Endothelial cell of umbilical vein (primary cell): ENCODE results near the gene NCAN. TPM values are rescaled to one million over a fixed set of nuclear protein-coding genes. Genes with fewer than 3 reads are reported as not detected.

ENCODE experiments used
- BruUV-seq: library from RNA; stranded (reverse); fragments of 400-500 nt; replicated peaks from 2 replicates; lab custom pipeline; 2021; lab: Mats Ljungman, UMichigan
- CTCF ChIA-PET: fragments of 300-600, 350-600 bp; sonication (Branson Sonifier 250); formaldehyde crosslinking; loops from one replicate; lab custom pipeline; 2021; ENCODE audit warnings: antibody characterized with exemption, inconsistent platforms; lab: Charles Lee
- POLR2A ChIA-PET: fragments of 300-600, 350-600 bp; sonication (Branson Sonifier 250); formaldehyde crosslinking; loops from one replicate; lab custom pipeline; 2021; ENCODE audit warnings: antibody characterized with exemption, inconsistent platforms; lab: Charles Lee
- DNase-seq: peaks from one replicate; pipeline ENCODE4 v3.0.0-alpha.2; 2011; ENCODE audit warnings: low read depth, low spot score
- FAIRE-seq: peaks from 2 replicates; lab custom pipeline; 2011; peaks lifted over from hg19 to GRCh38; lab: Jason Lieb, UNC
- H2AFZ ChIP-seq: 2 replicates; pipeline ENCODE4 v1.6.0; 2012; ENCODE audit warnings: low read depth, low read length, control low read depth, inconsistent platforms
- H3K27ac ChIP-seq: 2 replicates; pipeline ENCODE4 v1.5.1; 2011; ENCODE audit warnings: low read depth, mild to moderate bottlenecking, control low read depth, low read length, moderate library complexity; ENCODE audit not compliant: insufficient read depth
- H3K27me3 ChIP-seq, 2 experiments: 2 replicates each; pipeline versions ENCODE4 v1.6.0 to v1.6.1; 2011; ENCODE audit warnings: low read length in 2 of 2, mixed read lengths in 1 of 2; ENCODE audit not compliant: control insufficient read depth in 2 of 2, insufficient read depth in 2 of 2
- H3K36me3 ChIP-seq, 2 experiments: 2 replicates in 1 of 2; 3 replicates in 1 of 2; pipeline ENCODE4 v1.5.1; 2011; ENCODE audit warnings: low read length in 2 of 2, mild to moderate bottlenecking in 1 of 2, moderate library complexity in 1 of 2; ENCODE audit not compliant: control insufficient read depth in 2 of 2, insufficient read depth in 2 of 2; ENCODE audit errors: extremely low read depth in 1 of 2
- H3K4me1 ChIP-seq: 3 replicates; pipeline ENCODE4 v1.5.1; 2011; ENCODE audit warnings: mild to moderate bottlenecking, low read length; ENCODE audit not compliant: control insufficient read depth, insufficient read depth; ENCODE audit errors: extremely low read depth
- H3K4me2 ChIP-seq: 2 replicates; pipeline ENCODE4 v1.6.1; 2011; ENCODE audit warnings: low read length, control low read depth, mixed read lengths; ENCODE audit not compliant: insufficient read depth
- H3K4me3 ChIP-seq, 3 experiments: fragments of 200-600 bp in 1 of 3; sonication (generic), shearing (Covaris generic) in 1 of 3; replicated peaks in 1 of 3; 2 replicates each; pipeline ENCODE4 v1.5.1; 2011 to 2016; ENCODE audit warnings: control low read depth in 3 of 3, low read length in 3 of 3, mild to moderate bottlenecking in 2 of 3, inconsistent platforms in 1 of 3, low read depth in 1 of 3, moderate library complexity in 1 of 3; ENCODE audit not compliant: insufficient read depth in 1 of 3
- H3K79me2 ChIP-seq: 2 replicates; pipeline ENCODE4 v1.6.0; 2012; ENCODE audit warnings: low read length, inconsistent platforms; ENCODE audit not compliant: control insufficient read depth, insufficient read depth
- H3K9ac ChIP-seq: replicated peaks from 2 replicates; pipeline ENCODE3; 2011; ENCODE audit warnings: low read length, control low read depth; ENCODE audit not compliant: insufficient read depth; ENCODE audit errors: extremely low read depth
- H3K9me1 ChIP-seq: replicated peaks from 3 replicates; pipeline ENCODE4 v1.6.0; 2011; ENCODE audit warnings: mild to moderate bottlenecking, low read length; ENCODE audit not compliant: control insufficient read depth, insufficient read depth; ENCODE audit errors: extremely low read depth
- H3K9me3 ChIP-seq: replicated peaks from 2 replicates; pipeline ENCODE4 v1.5.1; 2012; ENCODE audit warnings: low read length, inconsistent platforms; ENCODE audit not compliant: control insufficient read depth, insufficient read depth
- H4K20me1 ChIP-seq: replicated peaks from 2 replicates; pipeline ENCODE3; 2011; ENCODE audit warnings: mild to moderate bottlenecking, low read length; ENCODE audit not compliant: control insufficient read depth, insufficient read depth; ENCODE audit errors: extremely low read depth
- EZH2 ChIP-seq: IDR thresholded peaks from 2 replicates; pipeline ENCODE4 v1.6.1; 2012; ENCODE audit warnings: borderline replicate concordance, low read depth, mild to moderate bottlenecking, moderate library complexity, low read length, inconsistent platforms; ENCODE audit not compliant: severe bottlenecking
- FOS ChIP-seq: IDR thresholded peaks from 2 replicates; pipeline ENCODE4 v1.6.1; 2011; ENCODE audit warnings: mild to moderate bottlenecking, low read length, moderate library complexity, borderline replicate concordance; ENCODE audit not compliant: insufficient read depth
- GATA2 ChIP-seq: IDR thresholded peaks from 2 replicates; pipeline ENCODE4 v1.7.0; 2011; ENCODE audit warnings: low read depth, mild to moderate bottlenecking, moderate library complexity, mixed read lengths, low read length; ENCODE audit not compliant: insufficient read length, insufficient read depth
- JUN ChIP-seq: IDR thresholded peaks from 2 replicates; pipeline ENCODE4 v1.6.1; 2011; ENCODE audit warnings: borderline replicate concordance, low read depth; ENCODE audit not compliant: insufficient read length, insufficient read depth
- MAX ChIP-seq: IDR thresholded peaks from 2 replicates; pipeline ENCODE4 v1.6.1; 2011; ENCODE audit not compliant: insufficient read depth, insufficient read length
- MYC ChIP-seq: IDR thresholded peaks from one replicate; pipeline ENCODE4 v1.6.1; 2011; ENCODE audit warnings: mild to moderate bottlenecking, low read depth, low read length
- POLR2A ChIP-seq: IDR thresholded peaks from 2 replicates; pipeline ENCODE4 v1.6.1; 2012; ENCODE audit warnings: low read depth, mild to moderate bottlenecking, control low read depth, low read length
- POLR2AphosphoS5 ChIP-seq: IDR thresholded peaks from 2 replicates; pipeline ENCODE4 v1.6.1; 2012; ENCODE audit warnings: low read depth, mild to moderate bottlenecking, control low read depth, low read length, moderate library complexity; ENCODE audit not compliant: insufficient read depth
- dilution Hi-C: fragments of 300-500 bp; cut with MboI; formaldehyde crosslinking; loops from one replicate; pipeline ENCODE4 v1.15.0; 2019; ENCODE audit warnings: low sequenced_read_pairs; ENCODE audit not compliant: extremely low pct_ligation_motif_present
- intact Hi-C: fragments of 100-400 bp; cut with micrococcal nuclease; formaldehyde crosslinking; loops from one replicate; pipeline ENCODE4 v1.10.0; 2022
- polyA plus RNA-seq, 4 experiments: library from polyadenylated mRNA; depleted of rRNA in 3 of 4; stranded (reverse) in 3 of 4; unstranded in 1 of 4; fragments of >200 nt; gene quantifications; 2 replicates each; pipeline versions ENCODE4 v1.2.1 to v1.2.3, GENCODE V29; 2011 to 2012; ENCODE audit warnings: missing spikeins in 1 of 4
- total RNA-seq: library from RNA; stranded (reverse); gene quantifications from 2 replicates; pipeline ENCODE4 v1.2.3, GENCODE V29; 2021
- TF ChIP-seq, protein P1 (sequence below), 2 donors: IDR thresholded peaks; 1 replicate in 1 of 2; 2 replicates in 1 of 2; pipeline ENCODE4 v1.5.1; 2011; ENCODE audit warnings: low read length in 2 of 2, mild to moderate bottlenecking in 2 of 2, moderate library complexity in 2 of 2, control low read depth in 1 of 2, inconsistent platforms in 1 of 2, low read depth in 1 of 2; ENCODE audit not compliant: insufficient read depth in 1 of 2; ENCODE audit errors: extremely low read depth in 1 of 2

Gene NCAN
- total and polyA plus RNA-seq, 2 donors (not counting 3 experiments of a cell fraction or from before 2014, with no cell fraction given), result not detected

DNA sequence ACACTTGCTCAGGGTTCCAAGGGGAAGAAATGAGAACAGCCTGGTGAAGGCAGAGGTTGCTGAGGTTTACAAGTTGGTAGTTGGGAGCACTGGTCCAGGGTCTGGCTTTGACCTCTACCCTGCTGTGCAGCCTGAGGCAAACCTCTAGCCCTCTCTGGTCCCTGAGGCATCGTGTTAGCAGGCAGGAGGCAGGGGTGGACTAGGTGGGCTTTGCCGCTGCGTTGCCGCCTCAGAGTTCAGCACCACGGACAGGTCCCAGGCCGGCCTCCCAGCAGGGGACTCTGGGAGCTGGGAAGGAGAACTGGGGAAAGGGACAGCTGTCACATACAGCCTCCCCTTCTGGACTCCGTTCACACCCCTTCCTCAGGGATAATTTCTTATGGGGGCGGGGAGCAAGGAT is 3.1 kb downstream of the NCAN start:
- dilution Hi-C loops (no loop called here), intact Hi-C loops (no loop called here)
- Histone ChIP-seq H3K9me3 (no peaks in the 10 kb centered on the region), H3K4me2 (no peak overlapping the region), H3K36me3 (no peaks in the 10 kb centered on the region), H3K4me3 (no peak overlapping the region), H3K27ac (no peak overlapping the region), H4K20me1 (no peaks in the 10 kb centered on the region), H3K9ac (no peak overlapping the region), H2AFZ (no peak overlapping the region), H3K9me1 (no peaks in the 10 kb centered on the region), H3K4me1 (no peaks in the 10 kb centered on the region), H3K27me3 (peaks cover 10 to 11% of the 10 kb centered on the region in 2 experiments), H3K79me2 (no peaks in the 10 kb centered on the region)
- BruUV-seq, result no TSS peak
- FAIRE-seq (peak; percentile 64), DNase-seq (peak; percentile 50)
- ChIA-PET POLR2A (no interaction called here), CTCF (interaction anchor here (1.5 to 2.9 kb wide), 2 partner anchors 10 to 15 kb away, joined by 8 to 9 read pairs; no protein-coding TSS in a partner anchor)
- no peak for TF ChIP-seq FOS
- no peak for TF ChIP-seq MYC
- TF ChIP-seq JUN, result no peak
- TF ChIP-seq, protein P1, sequence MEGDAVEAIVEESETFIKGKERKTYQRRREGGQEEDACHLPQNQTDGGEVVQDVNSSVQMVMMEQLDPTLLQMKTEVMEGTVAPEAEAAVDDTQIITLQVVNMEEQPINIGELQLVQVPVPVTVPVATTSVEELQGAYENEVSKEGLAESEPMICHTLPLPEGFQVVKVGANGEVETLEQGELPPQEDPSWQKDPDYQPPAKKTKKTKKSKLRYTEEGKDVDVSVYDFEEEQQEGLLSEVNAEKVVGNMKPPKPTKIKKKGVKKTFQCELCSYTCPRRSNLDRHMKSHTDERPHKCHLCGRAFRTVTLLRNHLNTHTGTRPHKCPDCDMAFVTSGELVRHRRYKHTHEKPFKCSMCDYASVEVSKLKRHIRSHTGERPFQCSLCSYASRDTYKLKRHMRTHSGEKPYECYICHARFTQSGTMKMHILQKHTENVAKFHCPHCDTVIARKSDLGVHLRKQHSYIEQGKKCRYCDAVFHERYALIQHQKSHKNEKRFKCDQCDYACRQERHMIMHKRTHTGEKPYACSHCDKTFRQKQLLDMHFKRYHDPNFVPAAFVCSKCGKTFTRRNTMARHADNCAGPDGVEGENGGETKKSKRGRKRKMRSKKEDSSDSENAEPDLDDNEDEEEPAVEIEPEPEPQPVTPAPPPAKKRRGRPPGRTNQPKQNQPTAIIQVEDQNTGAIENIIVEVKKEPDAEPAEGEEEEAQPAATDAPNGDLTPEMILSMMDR (IDR thresholded peaks at IDR 0.05; ENCODE audit: extremely low read depth in 1 of 2, insufficient read depth in 1 of 2, low read depth in 1 of 2, low read length in 2 of 2), result no peak
- no peak for TF ChIP-seq POLR2A
- TF ChIP-seq GATA2, result no peak
- no peak for TF ChIP-seq EZH2
- TF ChIP-seq POLR2AphosphoS5, result no peak
- TF ChIP-seq MAX, result no peak
